ENCODE results near the gene CTU1. TPM values are rescaled to one million over a fixed set of nuclear protein-coding genes. Genes with fewer than 3 reads are reported as not detected.

Gene CTU1
- total and polyA plus RNA-seq, 2 donors (not counting 1 experiment from before 2014, with no cell fraction given) = 8.1 to 8.4 TPM

DNA sequence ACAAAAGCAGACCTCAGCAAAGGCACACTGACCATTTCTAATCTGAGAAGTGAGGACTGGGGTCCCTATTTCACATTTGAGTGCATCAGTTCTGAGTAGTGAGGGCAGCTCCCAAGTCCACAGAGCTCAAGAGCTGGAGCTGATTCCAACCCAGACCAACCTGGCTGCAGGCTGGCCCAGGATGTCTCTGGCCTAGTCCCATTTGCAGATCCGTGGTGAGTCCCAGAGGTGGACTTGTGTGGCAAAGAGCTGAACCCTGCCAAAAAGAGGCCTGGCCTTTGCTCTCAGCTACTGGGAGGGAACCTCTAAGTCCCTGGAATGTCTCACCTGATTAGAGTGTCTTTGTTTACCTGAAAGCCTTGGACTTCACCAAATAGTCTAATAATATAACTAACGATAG, 48.5 kb upstream of the CTU1 start:
- ChIA-PET POLR2A (no interaction called here), CTCF (interaction anchor here (1.5 kb wide), 1 partner anchor 22 kb away, joined by 3 read pairs; no protein-coding TSS in a partner anchor)
- no peak for ATAC-seq (ENCODE audit: low read depth)
- H3K4me3 ChIP-seq (ENCODE audit: control extremely low read depth in 1 of 5, extremely low read depth in 1 of 5, insufficient read depth in 1 of 5, low read depth in 2 of 5, low read length in 4 of 5) = no peak overlapping the region
- H3K27me3 ChIP-seq (replicated peaks in 1 of 4; ENCODE audit: control extremely low read depth in 1 of 4, control insufficient read depth in 3 of 4, insufficient read depth in 4 of 4, low read length in 3 of 4) = peaks cover 0 to 33% (median 6%) of the 10 kb centered on the region in 4 experiments
- H3K4me1 Mint-ChIP-seq = no peaks in the 10 kb centered on the region
- H3K9ac ChIP-seq (ENCODE audit: low read length) = no peak overlapping the region
- TF ChIP-seq, protein P1, sequence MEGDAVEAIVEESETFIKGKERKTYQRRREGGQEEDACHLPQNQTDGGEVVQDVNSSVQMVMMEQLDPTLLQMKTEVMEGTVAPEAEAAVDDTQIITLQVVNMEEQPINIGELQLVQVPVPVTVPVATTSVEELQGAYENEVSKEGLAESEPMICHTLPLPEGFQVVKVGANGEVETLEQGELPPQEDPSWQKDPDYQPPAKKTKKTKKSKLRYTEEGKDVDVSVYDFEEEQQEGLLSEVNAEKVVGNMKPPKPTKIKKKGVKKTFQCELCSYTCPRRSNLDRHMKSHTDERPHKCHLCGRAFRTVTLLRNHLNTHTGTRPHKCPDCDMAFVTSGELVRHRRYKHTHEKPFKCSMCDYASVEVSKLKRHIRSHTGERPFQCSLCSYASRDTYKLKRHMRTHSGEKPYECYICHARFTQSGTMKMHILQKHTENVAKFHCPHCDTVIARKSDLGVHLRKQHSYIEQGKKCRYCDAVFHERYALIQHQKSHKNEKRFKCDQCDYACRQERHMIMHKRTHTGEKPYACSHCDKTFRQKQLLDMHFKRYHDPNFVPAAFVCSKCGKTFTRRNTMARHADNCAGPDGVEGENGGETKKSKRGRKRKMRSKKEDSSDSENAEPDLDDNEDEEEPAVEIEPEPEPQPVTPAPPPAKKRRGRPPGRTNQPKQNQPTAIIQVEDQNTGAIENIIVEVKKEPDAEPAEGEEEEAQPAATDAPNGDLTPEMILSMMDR (IDR thresholded peaks at IDR 0.05) = no peak
- TF ChIP-seq EZH2 (IDR thresholded peaks at IDR 0.05; ENCODE audit: borderline replicate concordance, insufficient read depth, low read depth, low read length, poor library complexity, severe bottlenecking) = no peak
- no peaks in the 10 kb centered on the region for H3K79me2 ChIP-seq (ENCODE audit: control insufficient read depth, insufficient read depth, low read length)
- no peak overlapping the region for H3K4me3 Mint-ChIP-seq
- H3K27ac ChIP-seq (ENCODE audit: low read length in 2 of 2) = no peak overlapping the region
- H4K20me1 ChIP-seq (ENCODE audit: control insufficient read depth, insufficient read depth, low read length, poor library complexity, severe bottlenecking) = no peaks in the 10 kb centered on the region
- no peak for DNase-seq
- H2AFZ ChIP-seq (ENCODE audit: insufficient read depth, low read depth, low read length, poor library complexity, severe bottlenecking) = no peak overlapping the region
- H3K27ac Mint-ChIP-seq = no peak overlapping the region
- no peaks in the 10 kb centered on the region for H3K9me3 Mint-ChIP-seq (ENCODE audit: insufficient read depth)
- H3K27me3 Mint-ChIP-seq = peaks cover 49% of the 10 kb centered on the region
- peaks cover 0 to 3% (median 0%) of the 10 kb centered on the region in 3 donors for H3K9me3 ChIP-seq (ENCODE audit: control extremely low read depth in 1 of 3, control insufficient read depth in 2 of 3, insufficient read depth in 1 of 3, low read length in 2 of 3)
- H3K4me1 ChIP-seq (ENCODE audit: control insufficient read depth in 2 of 2, insufficient read depth in 2 of 2, low read length in 2 of 2) = no peaks in the 10 kb centered on the region
- WGBS (ENCODE audit: insufficient coverage) = 82% methylated on average over 2 of the region's 2 CpGs
- intact Hi-C loops (cut with micrococcal nuclease) = loop anchor here (10.0 kb wide), 1 partner anchor 92 kb away; the partner anchor contains the start of gene KLK13
- no peaks in the 10 kb centered on the region for H3K36me3 ChIP-seq (replicated peaks in 1 of 2; ENCODE audit: control extremely low read depth in 1 of 2, control insufficient read depth in 1 of 2, extremely low read depth in 1 of 2, insufficient read depth in 2 of 2, low read length in 1 of 2)
- no peak overlapping the region for H3K4me2 ChIP-seq (replicated peaks; ENCODE audit: low read depth, low read length, poor library complexity, severe bottlenecking)

DNA sequence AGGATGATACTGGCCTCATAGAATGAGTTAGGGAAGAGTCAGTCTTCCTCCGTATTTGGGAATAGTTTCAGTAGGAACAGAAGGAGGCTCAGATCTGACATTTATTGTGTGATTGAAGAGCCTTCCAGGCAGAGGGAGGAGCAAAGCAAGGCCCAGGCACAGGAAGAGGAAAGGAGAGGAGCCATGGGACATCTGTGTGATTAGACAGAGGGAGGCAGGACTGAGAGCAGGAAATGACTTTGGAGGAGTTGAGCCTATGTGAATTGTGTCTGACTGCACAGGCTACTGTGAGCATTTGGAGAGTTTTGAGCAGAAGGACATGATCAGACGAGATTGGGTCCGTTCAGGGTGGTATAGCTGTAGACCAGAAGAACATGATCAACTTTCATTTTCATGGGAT, 42.4 kb upstream of the CTU1 start:
- WGBS (ENCODE audit: insufficient coverage) = 89% methylated on average over 3 of the region's 3 CpGs
- ChIA-PET POLR2A (no interaction called here), CTCF (no interaction called here)
- Histone ChIP-seq H3K9me3 (ENCODE audit: control extremely low read depth in 1 of 3, control insufficient read depth in 2 of 3, insufficient read depth in 1 of 3, low read length in 2 of 3) (peaks cover 0 to 4% (median 0%) of the 10 kb centered on the region in 3 donors), H3K79me2 (ENCODE audit: control insufficient read depth, insufficient read depth, low read length) (no peaks in the 10 kb centered on the region), H3K36me3 (replicated peaks in 1 of 2; ENCODE audit: control extremely low read depth in 1 of 2, control insufficient read depth in 1 of 2, extremely low read depth in 1 of 2, insufficient read depth in 2 of 2, low read length in 1 of 2) (no peaks in the 10 kb centered on the region), H4K20me1 (ENCODE audit: control insufficient read depth, insufficient read depth, low read length, poor library complexity, severe bottlenecking) (no peaks in the 10 kb centered on the region), H3K4me2 (replicated peaks; ENCODE audit: low read depth, low read length, poor library complexity, severe bottlenecking) (no peak overlapping the region), H3K27ac (ENCODE audit: low read length in 2 of 2) (no peak overlapping the region), H2AFZ (ENCODE audit: insufficient read depth, low read depth, low read length, poor library complexity, severe bottlenecking) (no peak overlapping the region), H3K4me3 (ENCODE audit: control extremely low read depth in 1 of 5, extremely low read depth in 1 of 5, insufficient read depth in 1 of 5, low read depth in 2 of 5, low read length in 4 of 5) (no peak overlapping the region), H3K4me1 (ENCODE audit: control insufficient read depth in 2 of 2, insufficient read depth in 2 of 2, low read length in 2 of 2) (no peaks in the 10 kb centered on the region), H3K27me3 (replicated peaks in 1 of 4; ENCODE audit: control extremely low read depth in 1 of 4, control insufficient read depth in 3 of 4, insufficient read depth in 4 of 4, low read length in 3 of 4) (peaks cover 0 to 36% (median 6%) of the 10 kb centered on the region in 4 experiments), H3K9ac (ENCODE audit: low read length) (no peak overlapping the region)
- Mint-ChIP-seq H3K27ac (no peak overlapping the region), H3K4me1 (peaks cover 3% of the 10 kb centered on the region), H3K4me3 (no peak overlapping the region), H3K27me3 (peaks cover 40% of the 10 kb centered on the region), H3K9me3 (ENCODE audit: insufficient read depth) (no peaks in the 10 kb centered on the region)
- DNase-seq = no peak
- no peak for TF ChIP-seq EZH2 (IDR thresholded peaks at IDR 0.05; ENCODE audit: borderline replicate concordance, insufficient read depth, low read depth, low read length, poor library complexity, severe bottlenecking)
- TF ChIP-seq, protein P1 (IDR thresholded peaks at IDR 0.05) = no peak
- no peak for ATAC-seq (ENCODE audit: low read depth)
- intact Hi-C loops (cut with micrococcal nuclease) = loop anchor here (10.0 kb wide), 1 partner anchor 86 kb away; the partner anchor contains the start of gene KLK13

All from B cell (primary cell).